HepG2 (cell line): ENCODE results near the gene NPHP3. TPM values are rescaled to one million over a fixed set of nuclear protein-coding genes. Genes with fewer than 3 reads are reported as not detected.
A peak's percentile ranks its signal among the peaks of the same experiment; 100 is the strongest.

Source experiments
- AGO1 ChIP-seq: fragments of 200-400 bp; formaldehyde crosslinking; IDR thresholded peaks from 2 replicates; pipeline ENCODE4 v1.6.1; 2017; ENCODE audit warnings: mild to moderate bottlenecking, low read depth, low read length, moderate library complexity; ENCODE audit not compliant: poor library complexity, severe bottlenecking
- ARID4A ChIP-seq: sonication (generic); formaldehyde crosslinking; IDR thresholded peaks from 2 replicates; pipeline ENCODE4 v1.5.0; 2020; ENCODE audit warnings: mild to moderate bottlenecking, missing genetic modification reagents, borderline replicate concordance
- FOSL2 ChIP-seq: sonication (generic); formaldehyde crosslinking; IDR thresholded peaks from 2 replicates; pipeline ENCODE4 v1.4.0; 2020; ENCODE audit warnings: missing genetic modification reagents
- HDAC1 ChIP-seq: sonication (generic); formaldehyde crosslinking; IDR thresholded peaks from 2 replicates; pipeline ENCODE4 v1.5.1; 2020; ENCODE audit warnings: mild to moderate bottlenecking, missing genetic modification reagents
- HNRNPLL ChIP-seq: fragments of 200-400 bp; formaldehyde crosslinking; IDR thresholded peaks from 2 replicates; pipeline ENCODE4 v1.6.1; 2017; ENCODE audit warnings: mild to moderate bottlenecking, low read depth, low read length; ENCODE audit not compliant: poor library complexity, severe bottlenecking
- LCORL ChIP-seq, 2 experiments: fragments of 450-650 bp in 1 of 2; sonication (generic) in 1 of 2; formaldehyde crosslinking in 1 of 2; IDR thresholded peaks; 2 replicates each; pipeline versions ENCODE4 v1.5.0 to v1.6.1; 2017 to 2020; ENCODE audit warnings: antibody characterized with exemption in 1 of 2, missing genetic modification reagents in 1 of 2
- NCOA5 ChIP-seq: sonication (generic); formaldehyde crosslinking; IDR thresholded peaks from 2 replicates; pipeline ENCODE4 v1.4.0; 2020; ENCODE audit warnings: missing genetic modification reagents
- POLR2G ChIP-seq: fragments of 200-400 bp; formaldehyde crosslinking; IDR thresholded peaks from 2 replicates; pipeline ENCODE4 v1.6.1; 2018; ENCODE audit warnings: mild to moderate bottlenecking, low read depth, low read length, moderate library complexity
- PPARG ChIP-seq: conservative IDR thresholded peaks from 2 replicates; pipeline ENCODE4 v1.6.1; 2016; ENCODE audit warnings: missing biosample characterization, missing genetic modification reagents
- SRSF9 ChIP-seq: fragments of 200-400 bp; formaldehyde crosslinking; IDR thresholded peaks from 2 replicates; pipeline ENCODE4 v1.6.1; 2018; ENCODE audit warnings: borderline replicate concordance, mild to moderate bottlenecking, low read depth, low read length; ENCODE audit not compliant: insufficient read depth, poor library complexity, severe bottlenecking
- TERF1 ChIP-seq: sonication (generic); formaldehyde crosslinking; IDR thresholded peaks from 2 replicates; pipeline ENCODE4 v1.8.0; 2022; ENCODE audit warnings: mild to moderate bottlenecking, missing genetic modification reagents, moderate library complexity
- UBTF ChIP-seq: sonication (generic); formaldehyde crosslinking; IDR thresholded peaks from 2 replicates; pipeline ENCODE4 v1.4.0; 2020; ENCODE audit warnings: mild to moderate bottlenecking, missing genetic modification reagents
- ZBTB4 ChIP-seq: sonication (generic); formaldehyde crosslinking; IDR thresholded peaks from 2 replicates; pipeline ENCODE4 v1.4.0; 2020; ENCODE audit warnings: missing genetic modification reagents, mild to moderate bottlenecking, borderline replicate concordance
- ZFP36L1 ChIP-seq: sonication (generic); formaldehyde crosslinking; IDR thresholded peaks from 2 replicates; pipeline ENCODE4 v1.8.0; 2022; ENCODE audit warnings: mild to moderate bottlenecking, missing genetic modification reagents, moderate library complexity
- ZNF670 ChIP-seq: sonication (generic); formaldehyde crosslinking; IDR thresholded peaks from 2 replicates; pipeline ENCODE4 v1.8.0; 2022; ENCODE audit warnings: mild to moderate bottlenecking, missing genetic modification reagents, borderline replicate concordance
- ZNF883 ChIP-seq: sonication (generic); formaldehyde crosslinking; IDR thresholded peaks from 2 replicates; pipeline ENCODE4 v1.5.1; 2020; ENCODE audit warnings: mild to moderate bottlenecking, missing genetic modification reagents; ENCODE audit errors: not compliant biosample characterization
- polyA plus RNA-seq, 8 experiments: library from polyadenylated mRNA; depleted of rRNA in 3 of 8; stranded (reverse) in 7 of 8; unstranded in 1 of 8; fragments of >200 nt; fragmentation: Illumina TruSeq in 4 of 8; extraction: Trizol in 4 of 8; gene quantifications; 2 replicates each; pipeline versions ENCODE4 v1.2.1 to v1.2.3, GENCODE V29; 2011 to 2016; ENCODE audit warnings: low read depth in 4 of 8, missing spikeins in 1 of 8, mixed read lengths in 1 of 8; ENCODE audit not compliant: insufficient read depth in 1 of 8
- total RNA-seq, 5 experiments: library from RNA; depleted of rRNA; stranded (reverse); fragments of >200 nt; fragmentation: Illumina TruSeq; extraction: Trizol; gene quantifications; 2 replicates each; pipeline ENCODE4 v1.2.3, GENCODE V29; 2016; ENCODE audit warnings: low read depth in 1 of 5

NPHP3 gene
- total and polyA plus RNA-seq, 2 of the 13 experiments (the other 11 are each of a cell fraction or from before 2014, with no cell fraction given), result 11.0 to 20.2 TPM

GRCh38 chr3:132660052-132660810, 62.0 kb downstream of the NPHP3 start, which contains the start of gene UBA5 (continued):
- TF ChIP-seq ZBTB4, result peak; percentile 49; the same call in 1 of the 2 replicates
- peak; percentile 49 for TF ChIP-seq HNRNPLL
- no peak for TF ChIP-seq SRSF9
- TF ChIP-seq UBTF (CRISPR knock-in tag), result peak; percentile 94
- peak; percentile 74; the same call in 1 of the 2 replicates for TF ChIP-seq HDAC1 (CRISPR knock-in tag)
- TF ChIP-seq ARID4A (CRISPR knock-in tag), result peak; percentile 79; the same call in 1 of the 2 replicates
- no peak for TF ChIP-seq ZNF670 (CRISPR knock-in tag)
- no peak for TF ChIP-seq LCORL (IDR thresholded peaks at IDR 0.05)
- TF ChIP-seq LCORL (CRISPR knock-in tag; IDR thresholded peaks at IDR 0.05), result peak; percentile 16; the same call in 1 of the 2 replicates
- TF ChIP-seq PPARG (CRISPR knock-in tag), result no peak; the same call in 1 of the 2 replicates
- TF ChIP-seq ZNF883 (CRISPR knock-in tag), result peak; percentile 75
- no peak for TF ChIP-seq AGO1
- 0 out of 2 replicates have a peak, but pooled peaks have one; percentile 22 for TF ChIP-seq FOSL2
- TF ChIP-seq TERF1 (CRISPR knock-in tag), result no peak
- TF ChIP-seq ZFP36L1 (CRISPR knock-in tag), result no peak
- no peak for TF ChIP-seq NCOA5 (CRISPR knock-in tag)
- TF ChIP-seq POLR2G, result peak; percentile 81
